ENCODE measurements around the gene EFEMP2.
A peak's percentile ranks its signal among the peaks of the same experiment; 100 is the strongest.

EFEMP2 gene

DNA sequence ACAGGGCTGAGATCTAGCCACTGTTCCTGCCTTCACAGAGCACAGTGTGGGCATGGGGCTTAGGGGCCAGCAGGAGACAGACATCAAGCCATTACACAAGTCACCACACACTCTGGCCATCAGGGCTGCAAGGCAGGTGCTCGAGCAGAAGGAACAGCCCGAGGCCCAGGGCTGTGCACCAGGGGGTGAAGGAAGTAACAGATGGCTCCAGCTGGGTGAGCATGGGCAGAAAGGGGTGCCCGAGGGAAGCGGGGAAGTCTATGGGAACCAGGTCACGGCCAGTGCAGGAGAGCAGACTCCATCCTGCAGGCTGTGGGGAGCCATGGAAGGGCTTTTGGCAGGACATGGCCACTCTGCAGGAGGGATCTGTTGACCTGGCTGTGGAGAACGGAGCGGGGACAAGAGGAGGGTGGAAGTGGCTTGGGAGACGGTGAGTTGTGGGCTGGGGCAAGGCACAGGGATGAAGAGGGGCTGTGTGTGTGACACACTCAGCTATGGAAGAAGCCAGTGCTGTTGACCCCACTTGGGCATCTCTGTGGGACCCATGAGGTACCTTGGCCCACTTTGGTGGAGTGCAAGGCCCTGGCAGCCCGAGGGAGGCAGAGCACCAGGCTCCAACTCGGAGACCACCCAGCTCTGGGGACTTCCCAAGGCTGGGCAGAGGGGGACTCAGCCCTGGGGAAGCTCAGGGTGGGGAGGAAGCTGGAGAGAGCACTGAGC is 42.7 kb upstream of the EFEMP2 start:
- peak; percentile 2 for ATAC-seq
- no peak for TF ChIP-seq BACH2 (CRISPR knock-in tag; IDR thresholded peaks at IDR 0.05; ENCODE audit: borderline replicate concordance)
- TF ChIP-seq ZNF70 (CRISPR knock-in tag; IDR thresholded peaks at IDR 0.05), result no peak
- no peak for TF ChIP-seq TOX (CRISPR knock-in tag; IDR thresholded peaks at IDR 0.05; ENCODE audit: borderline replicate concordance)
- TF ChIP-seq RARB (CRISPR knock-in tag; IDR thresholded peaks at IDR 0.05), result no peak
- 0 out of 2 replicates have a peak, but pooled peaks have one; percentile 6 for TF ChIP-seq ZFP3 (CRISPR knock-in tag; IDR thresholded peaks at IDR 0.05)
- 0 out of 2 replicates have a peak, but pooled peaks have one; percentile 17 for TF ChIP-seq CSDC2 (CRISPR knock-in tag; IDR thresholded peaks at IDR 0.05)

DNA sequence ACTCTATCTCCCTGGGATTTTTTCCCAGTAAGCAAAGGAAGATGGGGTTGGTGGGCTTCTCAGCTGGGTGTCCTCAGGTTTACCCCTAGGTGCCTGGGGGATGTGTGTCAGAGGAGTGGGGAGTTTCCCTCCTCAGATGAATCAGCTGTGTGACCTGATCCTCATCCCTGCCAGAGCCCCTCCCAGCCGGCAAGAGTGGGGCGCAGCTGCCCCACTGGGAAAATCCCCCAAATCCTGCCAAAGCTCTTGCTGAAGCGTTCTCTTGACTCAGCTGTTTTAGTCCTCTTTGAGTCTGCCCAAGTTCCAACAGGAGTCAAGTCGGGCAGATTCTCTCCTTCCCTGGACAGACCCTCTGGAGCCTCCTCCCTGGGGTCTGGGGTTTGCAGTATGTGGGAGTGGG is 40.2 kb upstream of the EFEMP2 start:
- TF ChIP-seq BACH2 (CRISPR knock-in tag; IDR thresholded peaks at IDR 0.05; ENCODE audit: borderline replicate concordance) (no peak), GLIS3 (CRISPR knock-in tag; IDR thresholded peaks at IDR 0.05) (no peak), ZFP3 (CRISPR knock-in tag; IDR thresholded peaks at IDR 0.05) (no peak), SNAI2 (CRISPR knock-in tag; IDR thresholded peaks at IDR 0.05) (no peak), PPARA (CRISPR knock-in tag; IDR thresholded peaks at IDR 0.05; ENCODE audit: borderline replicate concordance) (no peak), ZFP30 (CRISPR knock-in tag; IDR thresholded peaks at IDR 0.05) (no peak), CSRNP3 (CRISPR knock-in tag; IDR thresholded peaks at IDR 0.05) (no peak), ZC3H10 (CRISPR knock-in tag; IDR thresholded peaks at IDR 0.05) (no peak), ZNF8 (CRISPR knock-in tag; IDR thresholded peaks at IDR 0.05) (no peak), OSR1 (CRISPR knock-in tag; IDR thresholded peaks at IDR 0.05) (no peak), ESRRG (CRISPR knock-in tag; IDR thresholded peaks at IDR 0.05) (no peak), TOX (CRISPR knock-in tag; IDR thresholded peaks at IDR 0.05; ENCODE audit: borderline replicate concordance) (no peak), ZNF70 (CRISPR knock-in tag; IDR thresholded peaks at IDR 0.05) (no peak), ARNTL (CRISPR knock-in tag; IDR thresholded peaks at IDR 0.05; ENCODE audit: borderline replicate concordance, low read depth) (no peak), ISL1 (CRISPR knock-in tag; IDR thresholded peaks at IDR 0.05) (no peak), ZNF565 (CRISPR knock-in tag; conservative IDR thresholded peaks at IDR 0.05; ENCODE audit: low read depth) (no peak)
- TF ChIP-seq, protein P1, sequence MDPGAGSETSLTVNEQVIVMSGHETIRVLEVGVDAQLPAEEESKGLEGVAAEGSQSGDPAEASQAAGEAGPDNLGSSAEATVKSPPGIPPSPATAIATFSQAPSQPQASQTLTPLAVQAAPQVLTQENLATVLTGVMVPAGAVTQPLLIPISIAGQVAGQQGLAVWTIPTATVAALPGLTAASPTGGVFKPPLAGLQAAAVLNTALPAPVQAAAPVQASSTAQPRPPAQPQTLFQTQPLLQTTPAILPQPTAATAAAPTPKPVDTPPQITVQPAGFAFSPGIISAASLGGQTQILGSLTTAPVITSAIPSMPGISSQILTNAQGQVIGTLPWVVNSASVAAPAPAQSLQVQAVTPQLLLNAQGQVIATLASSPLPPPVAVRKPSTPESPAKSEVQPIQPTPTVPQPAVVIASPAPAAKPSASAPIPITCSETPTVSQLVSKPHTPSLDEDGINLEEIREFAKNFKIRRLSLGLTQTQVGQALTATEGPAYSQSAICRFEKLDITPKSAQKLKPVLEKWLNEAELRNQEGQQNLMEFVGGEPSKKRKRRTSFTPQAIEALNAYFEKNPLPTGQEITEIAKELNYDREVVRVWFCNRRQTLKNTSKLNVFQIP (CRISPR knock-in tag; IDR thresholded peaks at IDR 0.05; ENCODE audit: borderline replicate concordance, low read depth), result no peak
- TF ChIP-seq, protein P2, sequence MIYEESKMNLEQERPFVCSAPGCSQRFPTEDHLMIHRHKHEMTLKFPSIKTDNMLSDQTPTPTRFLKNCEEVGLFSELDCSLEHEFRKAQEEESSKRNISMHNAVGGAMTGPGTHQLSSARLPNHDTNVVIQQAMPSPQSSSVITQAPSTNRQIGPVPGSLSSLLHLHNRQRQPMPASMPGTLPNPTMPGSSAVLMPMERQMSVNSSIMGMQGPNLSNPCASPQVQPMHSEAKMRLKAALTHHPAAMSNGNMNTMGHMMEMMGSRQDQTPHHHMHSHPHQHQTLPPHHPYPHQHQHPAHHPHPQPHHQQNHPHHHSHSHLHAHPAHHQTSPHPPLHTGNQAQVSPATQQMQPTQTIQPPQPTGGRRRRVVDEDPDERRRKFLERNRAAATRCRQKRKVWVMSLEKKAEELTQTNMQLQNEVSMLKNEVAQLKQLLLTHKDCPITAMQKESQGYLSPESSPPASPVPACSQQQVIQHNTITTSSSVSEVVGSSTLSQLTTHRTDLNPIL (CRISPR knock-in tag; IDR thresholded peaks at IDR 0.05; ENCODE audit: low read depth), result no peak
- TF ChIP-seq, protein P3, sequence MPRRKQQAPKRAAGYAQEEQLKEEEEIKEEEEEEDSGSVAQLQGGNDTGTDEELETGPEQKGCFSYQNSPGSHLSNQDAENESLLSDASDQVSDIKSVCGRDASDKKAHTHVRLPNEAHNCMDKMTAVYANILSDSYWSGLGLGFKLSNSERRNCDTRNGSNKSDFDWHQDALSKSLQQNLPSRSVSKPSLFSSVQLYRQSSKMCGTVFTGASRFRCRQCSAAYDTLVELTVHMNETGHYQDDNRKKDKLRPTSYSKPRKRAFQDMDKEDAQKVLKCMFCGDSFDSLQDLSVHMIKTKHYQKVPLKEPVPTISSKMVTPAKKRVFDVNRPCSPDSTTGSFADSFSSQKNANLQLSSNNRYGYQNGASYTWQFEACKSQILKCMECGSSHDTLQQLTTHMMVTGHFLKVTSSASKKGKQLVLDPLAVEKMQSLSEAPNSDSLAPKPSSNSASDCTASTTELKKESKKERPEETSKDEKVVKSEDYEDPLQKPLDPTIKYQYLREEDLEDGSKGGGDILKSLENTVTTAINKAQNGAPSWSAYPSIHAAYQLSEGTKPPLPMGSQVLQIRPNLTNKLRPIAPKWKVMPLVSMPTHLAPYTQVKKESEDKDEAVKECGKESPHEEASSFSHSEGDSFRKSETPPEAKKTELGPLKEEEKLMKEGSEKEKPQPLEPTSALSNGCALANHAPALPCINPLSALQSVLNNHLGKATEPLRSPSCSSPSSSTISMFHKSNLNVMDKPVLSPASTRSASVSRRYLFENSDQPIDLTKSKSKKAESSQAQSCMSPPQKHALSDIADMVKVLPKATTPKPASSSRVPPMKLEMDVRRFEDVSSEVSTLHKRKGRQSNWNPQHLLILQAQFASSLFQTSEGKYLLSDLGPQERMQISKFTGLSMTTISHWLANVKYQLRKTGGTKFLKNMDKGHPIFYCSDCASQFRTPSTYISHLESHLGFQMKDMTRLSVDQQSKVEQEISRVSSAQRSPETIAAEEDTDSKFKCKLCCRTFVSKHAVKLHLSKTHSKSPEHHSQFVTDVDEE (CRISPR knock-in tag; IDR thresholded peaks at IDR 0.05), result no peak
- TF ChIP-seq, protein P4, sequence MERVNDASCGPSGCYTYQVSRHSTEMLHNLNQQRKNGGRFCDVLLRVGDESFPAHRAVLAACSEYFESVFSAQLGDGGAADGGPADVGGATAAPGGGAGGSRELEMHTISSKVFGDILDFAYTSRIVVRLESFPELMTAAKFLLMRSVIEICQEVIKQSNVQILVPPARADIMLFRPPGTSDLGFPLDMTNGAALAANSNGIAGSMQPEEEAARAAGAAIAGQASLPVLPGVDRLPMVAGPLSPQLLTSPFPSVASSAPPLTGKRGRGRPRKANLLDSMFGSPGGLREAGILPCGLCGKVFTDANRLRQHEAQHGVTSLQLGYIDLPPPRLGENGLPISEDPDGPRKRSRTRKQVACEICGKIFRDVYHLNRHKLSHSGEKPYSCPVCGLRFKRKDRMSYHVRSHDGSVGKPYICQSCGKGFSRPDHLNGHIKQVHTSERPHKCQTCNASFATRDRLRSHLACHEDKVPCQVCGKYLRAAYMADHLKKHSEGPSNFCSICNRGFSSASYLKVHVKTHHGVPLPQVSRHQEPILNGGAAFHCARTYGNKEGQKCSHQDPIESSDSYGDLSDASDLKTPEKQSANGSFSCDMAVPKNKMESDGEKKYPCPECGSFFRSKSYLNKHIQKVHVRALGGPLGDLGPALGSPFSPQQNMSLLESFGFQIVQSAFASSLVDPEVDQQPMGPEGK (CRISPR knock-in tag; IDR thresholded peaks at IDR 0.05; ENCODE audit: borderline replicate concordance), result no peak
- no peak for ATAC-seq
